ENCODE results near the gene CCDC71L.

CCDC71L gene

GRCh38 chr7:106623315-106623660 lies 37.7 kb downstream of the CCDC71L start:
- no peak for DNase-seq

- no peak for DNase-seq
Observed at GRCh38 chr7:106622654-106623314, 38.2 kb downstream of the CCDC71L start.

GRCh38 chr7:106621393-106622132 lies 39.4 kb downstream of the CCDC71L start:
- DNase-seq, result no peak

GRCh38 chr7:106620676-106621075 lies 40.3 kb downstream of the CCDC71L start:
- no peak for DNase-seq

- no peak for DNase-seq
Observed at GRCh38 chr7:106620034-106620433, 40.9 kb downstream of the CCDC71L start.

- no peak for DNase-seq
Observed at GRCh38 chr7:106619213-106619612, 41.7 kb downstream of the CCDC71L start.

GRCh38 chr7:106618480-106618879 lies 42.5 kb downstream of the CCDC71L start:
- DNase-seq, result no peak

- DNase-seq, result no peak
Observed at GRCh38 chr7:106617860-106618259, 43.1 kb downstream of the CCDC71L start.

GRCh38 chr7:106616708-106617051 lies 44.3 kb downstream of the CCDC71L start:
- no peak for DNase-seq

GRCh38 chr7:106615808-106616707 lies 44.9 kb downstream of the CCDC71L start:
- DNase-seq, result no peak

- no peak for DNase-seq
Observed at GRCh38 chr7:106614751-106615150, 46.2 kb downstream of the CCDC71L start.

GRCh38 chr7:106613848-106614560 lies 47.0 kb downstream of the CCDC71L start:
- DNase-seq, result no peak

- DNase-seq, result no peak
Observed at GRCh38 chr7:106613279-106613678, 47.7 kb downstream of the CCDC71L start.

- DNase-seq, result no peak
Observed at GRCh38 chr7:106612432-106612831, 48.5 kb downstream of the CCDC71L start.

- DNase-seq, result no peak
Observed at GRCh38 chr7:106611911-106612310, 49.0 kb downstream of the CCDC71L start.

GRCh38 chr7:106610996-106611886 lies 49.7 kb downstream of the CCDC71L start:
- no peak for DNase-seq

- no peak for DNase-seq
Observed at GRCh38 chr7:106609416-106609815, 51.5 kb downstream of the CCDC71L start.

- no peak for DNase-seq
Observed at GRCh38 chr7:106608661-106609060, 52.3 kb downstream of the CCDC71L start.

All from activated CD4-positive, alpha-beta T cell treated with anti-CD3 and anti-CD28 coated beads for 1 hour (primary cell).